Erythroblast (primary cell): ENCODE measurements around the gene GABBR2.

Experiments used
- GATA1 ChIP-seq: IDR thresholded peaks from 2 replicates; pipeline ENCODE4 v1.6.1; 2011; ENCODE audit warnings: low read depth, mild to moderate bottlenecking, control low read depth, low read length, moderate library complexity
- POLR2A ChIP-seq: IDR thresholded peaks from 2 replicates; pipeline ENCODE4 v1.6.1; 2011; ENCODE audit warnings: mild to moderate bottlenecking, low read length

- no peak for TF ChIP-seq POLR2A
- TF ChIP-seq GATA1 = no peak
Measured at GRCh38 chr9:98428454-98428853, 280.3 kb downstream of the GABBR2 start.
